T-helper 2 cell treated with Interferon-gamma antibody and Interleukin-4, amounts not matched to agents 100 ng/mL and 5 ng/mL, for 36 hours (primary cell): Measurements from ENCODE around the gene TEAD2. TPM values are rescaled to one million over a fixed set of nuclear protein-coding genes. Genes with fewer than 3 reads are reported as not detected.

Source experiments
- intact Hi-C: fragments of 100-400 bp; cut with micrococcal nuclease; formaldehyde crosslinking; loops from one replicate; pipeline ENCODE4 v1.15.1; 2023
- total RNA-seq: library from RNA; stranded (reverse); gene quantifications from 2 replicates; pipeline ENCODE4 v1.2.3, GENCODE V29; 2022

TEAD2 gene
- total RNA-seq, 1 donor from 2014 or later = not detected

DNA sequence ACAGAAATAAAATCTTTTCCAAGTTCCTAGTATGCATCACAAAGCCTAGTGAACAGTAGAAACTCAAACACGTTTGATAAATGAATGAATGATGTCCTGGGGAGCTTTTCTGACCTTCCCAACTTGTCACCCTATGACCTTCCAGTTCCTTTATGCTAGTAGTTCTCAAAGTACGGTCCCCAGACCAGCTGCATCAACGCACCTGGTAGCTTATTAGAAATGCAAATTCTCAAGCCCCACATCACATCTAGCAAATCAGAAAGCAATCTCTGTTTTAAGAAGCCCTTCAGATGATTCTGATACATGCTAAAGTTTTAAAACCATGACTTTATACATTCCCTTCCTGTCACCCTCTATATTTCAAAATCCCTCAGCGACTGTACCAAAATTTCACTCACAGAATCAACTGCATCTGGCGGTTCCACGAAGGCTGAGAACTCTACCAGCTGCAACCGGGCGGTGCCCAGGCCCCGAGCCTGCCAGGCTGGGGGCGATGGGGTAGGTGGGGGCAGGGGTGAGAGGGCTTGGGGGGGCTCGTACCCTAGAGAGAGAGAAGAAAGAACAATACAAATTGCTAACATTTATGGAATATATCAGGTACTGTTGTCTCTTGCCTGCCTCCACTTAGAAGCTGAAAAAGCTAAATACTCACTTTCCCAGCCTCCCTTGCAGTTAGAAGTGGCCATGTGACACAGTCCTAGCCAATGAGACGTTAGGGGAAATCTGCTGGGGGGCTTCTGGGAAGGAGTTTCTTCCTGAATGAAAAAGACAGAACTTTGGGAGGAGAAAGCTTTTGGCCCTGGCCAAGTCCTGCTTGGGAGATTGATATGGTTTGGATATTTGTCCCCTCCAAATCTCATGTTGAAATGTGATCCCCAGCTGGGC lies 13.7 kb downstream of the TEAD2 start:
- intact Hi-C loops = no loop called here

DNA sequence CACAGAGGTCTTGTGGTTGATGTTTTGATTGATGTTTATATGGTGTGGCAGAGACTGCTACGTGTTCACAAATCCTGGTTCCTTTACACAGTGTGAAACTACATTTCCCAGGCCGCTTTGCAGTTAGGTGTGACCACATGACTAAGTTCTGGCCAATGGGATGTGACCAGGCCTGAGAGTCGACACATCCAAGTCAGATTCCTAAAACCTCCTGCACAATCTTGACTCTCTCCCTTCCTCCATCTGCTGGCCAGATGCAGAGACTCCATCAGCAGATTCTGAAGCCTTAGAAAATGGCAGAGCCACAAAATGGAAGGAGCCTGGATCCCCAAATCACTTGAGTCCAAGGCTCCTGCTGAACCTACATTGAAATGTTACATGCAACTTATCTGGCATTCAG lies 14.4 kb downstream of the TEAD2 start:
- intact Hi-C loops = no loop called here

DNA sequence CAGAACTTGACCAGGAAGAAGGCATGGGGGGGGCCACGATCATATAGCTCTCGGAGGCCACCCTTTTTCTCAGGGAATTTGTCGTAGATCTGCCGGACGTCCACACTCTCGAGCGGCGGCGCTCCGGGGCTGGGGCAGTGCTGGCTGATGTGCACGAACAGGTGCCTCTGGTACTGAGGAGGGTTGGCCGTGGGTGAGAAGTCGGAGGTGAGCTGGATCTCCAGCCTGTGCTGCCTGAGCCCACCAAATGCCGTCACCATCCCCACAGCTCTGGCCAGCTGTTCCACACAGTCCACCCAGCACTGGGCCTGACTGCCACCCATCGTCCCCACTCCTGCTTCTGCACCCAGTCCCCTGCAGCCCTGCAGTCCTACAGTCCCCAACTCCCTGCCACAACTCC lies 15.0 kb downstream of the TEAD2 start:
- intact Hi-C loops = no loop called here

DNA sequence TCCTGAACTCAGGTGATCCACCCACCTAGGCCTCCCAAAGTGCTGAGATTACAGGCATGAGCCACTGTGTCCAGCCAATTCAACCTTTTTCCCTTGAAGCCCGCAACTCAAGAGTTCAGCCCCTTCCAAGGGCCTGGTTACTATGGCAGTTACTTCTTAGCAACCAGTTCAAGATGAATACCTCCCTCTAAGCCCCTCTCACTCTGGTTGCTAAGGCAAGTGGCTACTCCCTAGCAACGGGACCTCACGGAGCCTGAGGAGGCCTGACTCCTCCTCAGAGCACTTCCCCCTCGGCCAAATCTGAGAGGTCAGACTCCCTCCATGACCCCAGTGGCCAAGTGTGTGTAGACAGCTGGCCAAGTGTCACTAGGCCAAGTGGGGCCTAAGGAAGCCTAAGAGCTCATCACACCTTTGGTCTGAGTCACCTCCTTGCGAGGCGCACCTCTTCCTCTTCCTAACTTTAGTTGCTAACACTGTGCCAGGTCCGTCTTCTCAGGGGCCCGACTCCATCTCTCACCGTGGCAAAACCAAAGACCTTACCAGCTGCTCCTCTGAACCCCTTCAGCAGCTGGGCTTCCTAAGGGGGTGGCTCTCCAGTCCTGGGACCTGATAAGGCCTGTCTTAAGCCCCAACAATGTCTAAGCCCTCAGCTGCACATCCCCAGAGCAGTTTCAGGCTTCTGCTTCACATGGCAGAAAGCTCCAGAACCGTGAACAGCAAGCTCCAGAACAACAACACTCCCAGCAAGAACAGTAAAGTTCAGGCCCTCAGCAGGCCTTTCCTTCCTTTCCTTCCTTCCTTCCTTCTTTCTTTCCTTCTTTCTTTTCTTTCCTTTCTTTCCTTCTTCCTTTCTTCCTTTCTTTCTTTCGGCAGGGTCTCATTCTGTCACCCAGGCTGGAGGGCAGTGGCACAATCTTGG lies 17.5 kb downstream of the TEAD2 start:
- intact Hi-C loops = no loop called here

DNA sequence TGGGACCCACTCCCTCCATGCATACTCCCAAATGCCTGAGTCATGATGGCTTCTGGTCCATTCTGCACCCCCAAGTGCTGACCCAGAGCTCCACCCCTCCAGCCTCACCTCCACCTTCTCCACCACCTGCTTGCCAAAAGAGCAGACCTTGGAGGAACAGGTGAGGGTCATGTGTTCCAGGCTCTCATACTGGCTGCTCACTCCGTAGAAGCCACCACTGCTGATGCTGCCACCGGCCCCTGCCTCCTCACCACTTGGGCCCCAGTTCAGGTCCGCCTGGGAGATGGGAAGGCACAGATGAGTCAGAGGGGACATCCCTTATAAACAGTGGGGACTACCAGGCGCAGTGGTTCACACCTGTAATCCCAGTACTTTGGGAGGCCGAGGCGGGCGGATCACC lies 19.1 kb downstream of the TEAD2 start:
- intact Hi-C loops = no loop called here

DNA sequence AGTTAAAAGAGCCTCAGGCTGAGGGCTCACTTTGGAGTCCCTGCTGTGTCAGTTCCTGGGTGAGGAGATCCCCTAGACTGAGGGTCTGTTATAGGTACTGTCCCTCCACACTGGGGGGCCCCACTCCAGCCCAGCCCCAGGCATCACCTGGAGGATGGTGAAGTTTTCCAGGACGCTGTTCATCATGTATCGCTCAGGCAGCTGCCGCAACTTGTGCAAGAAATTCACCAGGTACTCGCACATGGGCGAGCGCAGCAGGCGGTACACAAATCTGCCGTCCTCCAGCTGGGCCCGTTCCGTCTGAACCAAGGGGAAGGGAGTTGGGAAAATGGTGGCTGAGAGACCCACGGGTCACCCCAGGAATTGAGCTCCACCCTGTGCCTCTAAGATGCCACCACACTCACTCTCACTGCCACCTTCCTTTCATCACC lies 19.9 kb downstream of the TEAD2 start:
- intact Hi-C loops = no loop called here

DNA sequence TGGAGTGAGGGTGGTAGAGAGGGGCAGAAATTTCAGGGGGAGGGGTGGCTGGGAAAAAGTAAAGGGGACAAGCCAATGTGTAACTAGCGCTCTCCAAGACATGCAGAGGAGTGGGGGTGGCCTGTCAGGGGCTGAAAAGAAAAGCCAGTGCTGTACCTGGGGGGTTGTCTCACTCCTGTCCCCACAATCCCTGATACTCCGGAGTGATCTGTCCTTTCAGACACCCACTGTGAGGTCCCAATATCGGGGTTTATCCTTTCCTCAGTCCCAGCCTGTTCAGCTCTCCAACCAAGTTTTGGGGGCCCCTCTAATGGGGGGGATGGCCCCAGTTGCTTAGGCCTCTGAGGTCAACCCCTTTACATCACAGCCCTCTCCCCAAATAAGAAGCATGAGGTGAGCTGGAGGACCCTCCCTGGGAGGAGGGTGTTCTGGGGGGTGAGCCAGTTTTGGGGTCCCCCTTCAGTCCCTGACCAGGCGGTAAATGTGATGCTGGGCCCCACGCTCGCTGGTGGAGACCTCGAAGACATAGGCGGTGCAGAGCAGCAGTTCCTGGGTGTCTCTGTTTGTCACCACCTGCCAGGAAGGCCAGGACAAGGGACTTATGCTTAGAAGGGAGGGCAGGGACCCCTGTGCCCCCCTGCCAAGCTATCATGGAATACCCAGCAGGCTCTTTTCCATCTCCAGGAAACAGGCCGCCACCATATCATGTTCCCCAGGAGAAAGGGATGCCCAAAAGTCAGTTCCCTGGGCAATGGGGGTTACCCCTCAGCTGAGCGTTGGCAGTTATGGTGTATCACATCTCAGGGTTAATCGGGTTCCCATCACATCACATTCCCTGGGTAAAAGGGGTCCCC lies 21.1 kb downstream of the TEAD2 start:
- intact Hi-C loops = no loop called here

DNA sequence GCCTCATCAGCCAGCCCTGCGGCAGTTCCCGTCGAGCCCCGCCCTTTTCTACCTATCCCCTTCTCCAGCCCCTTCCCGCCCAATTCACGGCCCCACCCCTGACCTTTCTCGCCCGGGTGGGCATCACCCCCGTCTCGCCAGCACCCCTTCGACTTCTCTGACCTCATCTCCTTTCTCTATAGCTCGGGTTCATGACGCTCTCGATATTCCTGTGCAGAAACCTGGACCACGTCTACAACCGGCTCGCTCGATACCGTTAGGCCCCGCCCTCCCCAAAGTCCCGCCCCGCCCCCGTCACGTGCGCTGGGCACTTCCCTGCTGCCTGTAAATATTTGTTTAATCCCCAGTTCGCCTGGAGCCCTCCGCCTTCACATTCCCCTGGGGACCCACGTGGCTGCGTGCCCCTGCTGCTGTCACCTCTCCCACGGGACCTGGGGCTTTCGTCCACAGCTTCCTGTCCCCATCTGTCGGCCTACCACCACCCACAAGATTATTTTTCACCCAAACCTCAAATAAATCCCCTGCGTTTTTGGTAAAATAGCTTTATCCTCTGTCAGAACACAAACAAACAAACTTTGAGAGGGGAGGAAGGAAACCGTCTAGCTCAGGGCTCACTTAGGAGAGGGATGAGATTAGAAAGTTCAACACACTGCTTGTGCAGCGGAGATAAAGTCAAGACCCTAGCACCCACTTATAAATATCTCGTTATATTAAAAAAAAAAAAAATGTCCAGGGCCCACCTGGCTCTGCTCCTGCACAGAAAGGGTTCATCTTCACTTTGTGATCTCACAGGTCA lies 21.9 kb downstream of the TEAD2 start:
- intact Hi-C loops = no loop called here

DNA sequence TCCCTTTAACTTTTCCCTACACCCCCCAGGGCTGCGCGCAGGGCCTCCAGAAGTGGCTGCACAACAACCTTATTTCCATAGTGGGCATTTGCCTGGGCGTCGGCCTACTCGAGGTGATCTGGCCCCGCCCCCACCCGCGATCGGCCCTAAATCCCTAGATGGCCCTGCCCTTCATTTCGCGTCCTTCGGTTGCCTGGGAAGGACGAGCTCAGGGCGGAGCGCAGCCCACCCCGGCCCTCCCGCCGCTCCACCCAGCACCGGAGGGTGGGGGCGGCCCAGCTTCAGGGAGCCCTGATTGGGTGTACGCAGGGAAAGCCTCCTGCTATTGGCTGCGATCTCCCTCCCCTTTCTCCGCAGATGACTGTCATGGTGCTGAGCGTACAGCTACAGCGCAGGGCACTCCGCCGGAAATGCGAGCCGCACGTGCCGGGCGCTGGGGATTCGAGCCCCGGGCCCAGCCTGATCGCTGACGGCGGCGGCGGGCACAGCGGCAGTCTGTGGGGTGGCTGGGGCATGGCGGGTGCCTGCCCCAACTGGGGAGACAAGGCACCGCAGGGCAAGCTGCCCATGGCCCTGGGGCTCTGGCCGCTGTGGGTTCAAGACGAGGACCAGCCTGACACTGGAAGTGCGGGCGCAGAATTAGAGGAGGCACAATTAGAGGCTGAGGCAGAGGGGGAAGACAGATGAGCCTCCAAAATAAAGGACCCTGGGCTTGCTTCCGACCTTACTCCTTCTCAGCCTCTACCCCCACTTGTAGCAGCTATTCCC lies 22.7 kb downstream of the TEAD2 start:
- intact Hi-C loops = loop anchor here (10.0 kb wide), 1 partner anchor 105 kb away; the partner anchor contains the start of gene SLC17A7

DNA sequence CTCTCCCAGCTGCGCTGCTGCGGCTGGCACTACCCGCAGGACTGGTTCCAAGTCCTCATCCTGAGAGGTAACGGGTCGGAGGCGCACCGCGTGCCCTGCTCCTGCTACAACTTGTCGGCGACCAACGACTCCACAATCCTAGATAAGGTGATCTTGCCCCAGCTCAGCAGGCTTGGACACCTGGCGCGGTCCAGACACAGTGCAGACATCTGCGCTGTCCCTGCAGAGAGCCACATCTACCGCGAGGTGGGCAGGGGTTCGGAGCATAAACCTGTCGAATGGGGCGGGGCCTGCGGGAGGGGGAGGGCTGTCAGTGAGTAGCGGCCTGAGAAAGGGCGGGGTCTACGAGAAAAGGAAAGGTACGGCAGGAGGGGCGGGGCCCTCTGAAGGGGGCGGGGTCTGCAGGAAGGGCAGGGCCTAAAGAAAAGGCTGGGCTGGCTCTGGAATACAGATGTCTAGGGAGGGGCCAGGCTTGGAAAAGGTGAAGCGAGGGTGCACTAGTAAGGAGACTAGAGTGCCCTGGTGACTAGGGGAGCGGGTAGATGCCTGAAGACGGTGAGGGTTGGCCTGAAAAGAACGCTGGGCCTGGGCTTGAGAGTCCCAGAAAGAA lies 23.4 kb downstream of the TEAD2 start:
- intact Hi-C loops = loop anchor here (10.0 kb wide), 1 partner anchor 106 kb away; the partner anchor contains the start of gene SLC17A7

DNA sequence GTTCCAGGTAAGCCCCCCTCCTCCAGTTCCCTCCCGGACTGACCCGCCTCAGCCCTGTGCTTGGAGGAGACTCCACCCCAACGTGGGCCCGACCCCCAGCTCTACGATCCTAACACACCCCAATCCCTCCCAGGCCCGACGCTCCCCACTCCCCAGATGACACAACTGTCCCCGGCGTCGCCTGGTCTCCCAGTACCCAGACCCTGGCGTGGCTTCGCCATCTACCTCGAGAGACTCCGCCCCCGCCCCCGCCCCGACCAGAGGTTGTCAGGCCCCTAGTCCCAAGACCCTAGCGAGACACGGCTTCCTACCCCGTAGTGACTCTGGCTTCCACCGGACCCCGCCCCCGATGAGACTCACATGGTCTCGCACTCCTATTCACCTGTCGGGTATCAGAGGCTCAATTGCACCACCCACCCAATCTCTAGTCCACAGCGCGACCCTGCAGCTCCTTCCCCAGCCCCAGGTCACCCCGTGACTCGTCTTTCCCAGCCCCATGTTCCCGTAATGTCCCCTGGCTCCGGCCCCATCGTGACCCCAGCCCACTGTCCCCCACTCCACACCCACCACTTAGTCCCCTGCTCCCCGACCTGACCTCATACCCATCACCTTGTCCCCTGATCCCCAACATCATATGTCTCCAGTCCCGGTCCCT lies 24.1 kb downstream of the TEAD2 start:
- intact Hi-C loops = loop anchor here (10.0 kb wide), 1 partner anchor 107 kb away; the partner anchor contains the start of gene SLC17A7

DNA sequence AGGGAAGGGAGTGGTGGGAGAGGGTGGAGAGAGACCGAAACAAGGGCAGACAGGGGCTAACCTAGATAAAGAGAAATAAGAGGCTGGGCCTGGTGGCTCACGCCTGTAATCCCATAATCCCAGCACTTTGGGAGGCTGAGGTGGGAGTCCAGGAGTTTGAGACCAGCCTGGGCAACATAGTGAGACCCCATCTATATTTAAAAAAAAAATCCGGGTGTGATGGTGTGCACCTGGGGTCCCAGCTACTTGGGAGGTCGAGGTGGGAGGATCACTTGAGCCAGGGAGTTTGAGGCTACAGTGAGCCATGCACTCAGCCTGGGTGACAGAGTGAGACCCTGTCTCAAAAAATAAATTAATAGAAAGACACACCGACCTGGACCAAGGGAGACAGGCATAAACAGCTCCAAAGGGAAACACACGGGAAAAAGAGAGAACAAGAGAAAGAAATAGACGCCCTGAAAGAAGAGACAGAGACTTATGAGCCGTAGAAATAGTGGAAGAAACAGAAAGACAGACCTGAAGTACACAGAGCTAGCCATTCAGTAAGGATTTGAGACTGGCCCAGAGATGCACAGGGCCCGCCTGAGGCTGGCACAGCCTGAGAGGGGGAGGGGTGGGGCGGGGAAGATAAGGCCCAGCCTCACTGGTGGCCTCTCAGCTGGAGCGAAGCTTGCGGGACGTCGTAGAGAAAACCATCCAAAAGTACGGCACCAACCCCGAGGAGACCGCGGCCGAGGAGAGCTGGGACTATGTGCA lies 24.8 kb downstream of the TEAD2 start:
- intact Hi-C loops = loop anchor here (10.0 kb wide), 1 partner anchor 107 kb away; the partner anchor contains the start of gene SLC17A7

DNA sequence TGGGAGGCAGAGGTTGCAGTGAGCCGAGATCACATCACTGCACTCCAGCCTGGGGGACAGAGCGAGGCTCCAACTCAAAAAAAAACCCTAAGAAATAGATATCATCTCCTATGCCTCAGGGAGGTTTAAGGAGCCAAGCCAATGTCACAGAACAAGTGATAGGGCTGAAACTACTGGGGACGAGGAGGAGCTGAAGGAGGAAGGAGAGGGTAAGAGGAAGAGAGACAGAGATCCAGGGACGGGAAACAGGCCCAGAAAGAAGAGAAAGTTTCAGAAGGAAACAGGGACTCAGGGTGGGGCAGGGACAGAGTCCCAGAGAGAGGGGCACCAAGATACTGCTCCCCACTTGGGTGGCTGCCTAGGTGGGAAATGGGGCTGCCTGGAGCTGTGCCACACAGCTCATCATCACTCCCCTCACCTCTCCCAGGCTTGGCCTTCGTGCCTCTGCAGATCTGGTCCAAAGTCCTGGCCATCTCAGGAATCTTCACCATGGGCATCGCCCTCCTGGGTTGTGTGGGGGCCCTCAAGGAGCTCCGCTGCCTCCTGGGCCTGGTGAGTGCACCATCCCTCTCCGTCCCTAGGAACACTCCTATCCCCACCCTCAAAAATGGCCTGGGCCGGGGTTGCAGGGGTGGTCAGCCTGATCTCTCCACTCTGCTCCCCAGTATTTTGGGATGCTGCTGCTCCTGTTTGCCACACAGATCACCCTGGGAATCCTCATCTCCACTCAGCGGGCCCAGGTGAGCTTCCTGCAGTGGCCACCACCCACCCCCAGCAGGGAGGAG lies 25.5 kb downstream of the TEAD2 start:
- intact Hi-C loops = loop anchor here (10.0 kb wide), 1 partner anchor 108 kb away; the partner anchor contains the start of gene SLC17A7

DNA sequence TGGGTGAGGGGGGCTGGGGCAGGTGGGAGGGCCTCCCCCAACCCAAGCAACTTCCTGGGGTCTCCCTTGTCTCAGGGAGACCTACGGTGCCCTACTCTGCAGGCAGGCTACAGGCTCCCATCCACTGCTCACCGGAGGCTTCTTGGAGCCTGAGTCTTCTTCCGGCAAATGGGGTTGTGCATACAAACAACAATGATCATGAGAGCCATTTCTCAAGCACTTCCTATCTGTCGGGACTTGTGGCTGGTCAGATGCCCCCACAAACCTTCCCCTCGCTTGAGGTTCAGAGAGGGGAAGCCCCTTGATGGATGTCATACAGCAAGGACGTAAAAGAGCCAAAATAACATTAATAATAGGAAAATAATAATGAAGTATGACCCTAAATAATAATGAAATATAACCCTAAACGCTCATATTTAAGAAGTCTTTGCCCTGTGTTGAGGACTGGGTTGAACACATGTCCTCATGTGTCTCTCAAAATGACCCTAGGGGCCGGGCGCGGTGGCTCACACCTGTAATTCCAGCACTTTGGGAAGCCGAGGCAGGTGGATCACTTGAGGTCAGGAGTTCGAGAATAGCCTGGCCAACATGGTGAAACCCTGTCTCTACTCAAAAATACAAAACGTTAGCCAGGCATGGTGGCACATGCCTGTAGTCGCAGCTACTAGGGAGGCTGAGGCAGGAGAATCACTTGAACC lies 26.3 kb downstream of the TEAD2 start:
- intact Hi-C loops = loop anchor here (2.0 to 10.0 kb wide), 2 partner anchors 109 to 139 kb away; partner anchors contain the start of genes FLT3LG and SLC17A7

DNA sequence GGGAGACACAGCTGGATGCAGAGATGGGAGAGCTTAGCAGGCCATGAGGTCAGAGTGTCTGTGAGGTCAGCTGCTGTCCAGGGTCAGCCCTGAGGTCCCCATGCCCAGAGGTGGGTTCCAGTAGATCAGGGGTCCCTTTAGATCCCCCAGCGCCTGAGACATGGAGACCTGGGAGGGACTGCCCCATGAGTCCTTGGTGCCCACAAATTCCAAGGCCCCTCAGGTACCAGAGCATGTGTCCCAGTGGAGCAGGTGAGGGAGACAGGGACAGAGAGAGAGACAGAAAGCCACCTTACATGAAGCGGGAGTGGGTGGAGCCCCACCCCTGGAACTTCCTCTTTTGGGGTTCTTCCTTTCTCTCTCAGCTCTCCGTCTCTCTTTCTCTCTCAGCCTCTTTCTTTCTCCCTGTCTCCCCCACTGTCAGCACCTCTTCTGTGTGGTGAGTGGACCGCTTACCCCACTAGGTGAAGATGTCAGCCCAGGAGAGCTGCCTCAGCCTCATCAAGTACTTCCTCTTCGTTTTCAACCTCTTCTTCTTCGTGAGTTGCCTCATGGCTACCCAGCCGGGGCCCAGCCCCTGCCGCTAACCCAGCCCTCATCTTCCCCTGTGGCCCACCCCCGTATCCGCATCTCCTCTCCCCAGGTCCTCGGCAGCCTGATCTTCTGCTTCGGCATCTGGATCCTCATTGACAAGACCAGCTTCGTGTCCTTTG lies 27.0 kb downstream of the TEAD2 start, which contains the start of gene CD37:
Gene CD37, plus strand, starts transcription at position 336 of the 713 bp plus-strand sequence. Its CDS starts 135 bp downstream, at position 471.
- intact Hi-C loops = loop anchor here (2.0 to 10.0 kb wide), 2 partner anchors 110 to 140 kb away; partner anchors contain the start of genes FLT3LG and SLC17A7
